Measurements from ENCODE around the gene POLR3GL. TPM values are rescaled to one million over a fixed set of nuclear protein-coding genes. Genes with fewer than 3 reads are reported as not detected.
A peak's percentile ranks its signal among the peaks of the same experiment; 100 is the strongest.

The POLR3GL gene
- total RNA-seq, 6 donors from 2014 or later, result 18.7 to 25.7 (median 22.5) TPM

DNA sequence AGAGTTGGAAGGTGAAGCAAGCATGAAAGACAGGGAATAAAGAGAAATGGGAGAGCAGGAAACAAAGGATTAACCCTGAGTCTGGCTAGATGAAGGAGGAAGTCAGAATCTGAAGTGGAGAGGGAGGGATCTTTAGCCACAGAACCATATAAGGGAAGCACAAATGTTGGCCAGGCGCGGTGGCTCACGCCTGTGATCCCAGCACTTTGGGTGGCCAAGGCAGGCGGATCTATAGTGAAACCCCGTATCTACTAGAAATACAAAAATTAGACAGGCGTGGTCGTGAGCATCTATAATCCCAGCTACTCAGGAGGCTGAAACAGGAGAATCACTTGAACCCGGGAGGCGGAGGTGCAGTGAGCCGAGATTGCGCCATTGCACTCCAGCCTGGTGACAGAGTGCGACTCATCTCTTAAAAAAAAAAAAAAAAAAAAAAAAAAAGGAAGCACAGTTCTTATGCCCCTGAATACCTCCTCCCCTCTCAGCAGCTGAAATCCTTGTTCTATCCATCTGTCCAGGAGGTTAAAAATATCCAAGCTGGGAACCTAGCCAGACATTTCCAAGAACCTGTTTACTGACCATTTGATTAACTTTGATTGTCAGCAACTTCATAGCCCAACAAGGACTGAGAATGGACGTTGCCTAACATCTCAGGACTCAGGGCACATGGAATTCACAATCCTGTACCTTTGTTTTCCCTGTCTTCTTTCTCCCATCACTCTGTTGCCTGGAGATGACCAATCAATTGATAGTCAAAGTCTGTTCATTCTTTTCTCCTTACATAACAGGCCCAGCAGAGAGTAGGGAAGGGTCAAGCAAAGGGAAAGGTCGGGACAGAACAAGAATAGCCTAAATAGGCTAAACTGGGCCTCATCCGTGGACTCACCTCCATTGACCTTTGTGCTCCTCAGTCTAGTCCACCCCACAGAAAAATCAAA, 21.3 kb downstream of the POLR3GL start:
- Histone ChIP-seq H3K36me3 (no peaks in the 10 kb centered on the region), H3K9me3 (no peaks in the 10 kb centered on the region), H3K4me1 (peaks cover 59 to 87% (median 69%) of the 10 kb centered on the region in 4 donors), H3K27me3 (no peaks in the 10 kb centered on the region), H3K4me3 (peak overlapping the region in 2 of 4 donors; percentile 32), H3K27ac (peak overlapping the region; percentile 79 to 98 (median 96))
- TF ChIP-seq EP300 (IDR thresholded peaks at IDR 0.05) (peak in 1 of 4 donors; percentile 45), POLR2A (IDR thresholded peaks at IDR 0.05) (peak in 1 of 4 donors; percentile 19), CTCF (IDR thresholded peaks at IDR 0.05) (no peak), POLR2AphosphoS5 (IDR thresholded peaks at IDR 0.05) (peak; percentile 16 to 32)
- DNase-seq (peak; percentile 54 to 71), ATAC-seq (ENCODE audit: low FRiP score in 2 of 2) (peak; percentile 71 to 77)
- WGBS, 2 donors, result 26 to 30% methylated on average over 15 of the region's 15 CpGs

GRCh38 chr1:145986551-145986950, 22.1 kb downstream of the POLR3GL start:
- 93 to 94% methylated on average over 6 of the region's 6 CpGs for WGBS, 2 donors
- peak overlapping the region; percentile 79 to 98 (median 96) for H3K27ac ChIP-seq
- H3K4me1 ChIP-seq, result peaks cover 52 to 87% (median 61%) of the 10 kb centered on the region in 4 donors
- ATAC-seq (ENCODE audit: low FRiP score in 2 of 2) (no peak), DNase-seq (no peak)
- H3K36me3 ChIP-seq, result no peaks in the 10 kb centered on the region
- TF ChIP-seq CTCF (IDR thresholded peaks at IDR 0.05), result no peak
- no peak for TF ChIP-seq POLR2A (IDR thresholded peaks at IDR 0.05)
- H3K27me3 ChIP-seq, result no peaks in the 10 kb centered on the region
- no peaks in the 10 kb centered on the region for H3K9me3 ChIP-seq
- H3K4me3 ChIP-seq, result no peak overlapping the region

GRCh38 chr1:145987926-145988325, 23.4 kb downstream of the POLR3GL start:
- Histone ChIP-seq H3K27me3 (no peaks in the 10 kb centered on the region), H3K9me3 (no peaks in the 10 kb centered on the region), H3K27ac (peak overlapping the region; percentile 55 to 98 (median 82)), H3K4me3 (no peak overlapping the region), H3K36me3 (peaks cover 5 to 13% (median 5%) of the 10 kb centered on the region in 4 donors), H3K4me1 (peaks cover 46 to 82% (median 59%) of the 10 kb centered on the region in 4 donors)
- no peak for ATAC-seq (ENCODE audit: low FRiP score in 2 of 2)
- WGBS, 2 donors, result 95 to 100% methylated on average over 1 of the region's 1 CpG
- TF ChIP-seq POLR2AphosphoS5 (IDR thresholded peaks at IDR 0.05) (no peak), EP300 (IDR thresholded peaks at IDR 0.05) (no peak), CTCF (IDR thresholded peaks at IDR 0.05) (no peak), POLR2A (IDR thresholded peaks at IDR 0.05) (no peak)
- DNase-seq, result no peak

GRCh38 chr1:145988773-145989172, 24.3 kb downstream of the POLR3GL start:
- DNase-seq, result peak in 1 of 2 donors; percentile 53
- no peaks in the 10 kb centered on the region for H3K9me3 ChIP-seq
- ATAC-seq (ENCODE audit: low FRiP score in 2 of 2), result no peak
- peaks cover 13 to 22% (median 14%) of the 10 kb centered on the region in 4 donors for H3K36me3 ChIP-seq
- H3K4me1 ChIP-seq, result peaks cover 41 to 76% (median 52%) of the 10 kb centered on the region in 4 donors
- H3K27me3 ChIP-seq, result no peaks in the 10 kb centered on the region
- 41 to 53% methylated on average over 5 of the region's 5 CpGs for WGBS, 2 donors
- H3K4me3 ChIP-seq, result no peak overlapping the region
- peak in 1 of 2 donors; percentile 30 for TF ChIP-seq POLR2AphosphoS5 (IDR thresholded peaks at IDR 0.05)
- TF ChIP-seq EP300 (IDR thresholded peaks at IDR 0.05), result no peak
- TF ChIP-seq POLR2A (IDR thresholded peaks at IDR 0.05), result peak in 1 of 4 donors; percentile 18
- H3K27ac ChIP-seq, result peak overlapping the region; percentile 55 to 98 (median 82)

DNA sequence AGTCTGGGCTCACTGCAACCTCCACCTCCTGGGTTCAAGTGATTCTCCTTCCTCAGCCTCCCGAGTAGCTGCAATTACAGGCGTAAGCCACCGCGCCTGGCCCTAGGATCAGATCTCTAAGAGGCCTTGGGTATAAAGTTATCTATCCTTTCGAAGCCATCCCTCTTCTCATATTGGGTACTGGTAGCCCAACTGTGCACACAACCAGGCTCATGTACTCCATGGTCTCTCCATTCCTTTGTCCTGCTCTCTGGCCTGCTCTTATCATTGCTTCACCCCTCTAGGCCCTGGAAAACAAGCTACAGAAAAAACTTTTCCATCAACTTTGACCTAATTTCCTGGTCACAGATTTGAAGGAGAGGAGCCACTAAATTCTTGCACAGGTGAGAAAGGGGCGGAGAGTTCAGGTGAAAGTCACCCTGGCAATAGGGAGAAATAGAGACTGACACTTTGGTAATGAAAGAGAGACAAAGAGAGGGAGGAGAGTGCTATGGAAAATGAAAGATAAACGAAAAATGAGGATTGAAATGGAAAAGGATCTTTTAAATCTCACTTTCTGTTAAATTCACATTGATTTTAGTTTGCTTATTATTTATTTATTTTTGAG, 25.9 kb downstream of the POLR3GL start:
- peak in 1 of 2 donors; percentile 53 for DNase-seq
- Histone ChIP-seq H3K9me3 (no peaks in the 10 kb centered on the region), H3K27ac (peak overlapping the region; percentile 93 to 96 (median 96)), H3K4me1 (peaks cover 27 to 60% (median 38%) of the 10 kb centered on the region in 4 donors), H3K36me3 (peaks cover 26 to 38% (median 30%) of the 10 kb centered on the region in 4 donors), H3K4me3 (no peak overlapping the region), H3K27me3 (no peaks in the 10 kb centered on the region)
- ATAC-seq (ENCODE audit: low FRiP score in 2 of 2), result peak in 1 of 2 donors; percentile 20
- WGBS, 2 donors, result 64 to 81% methylated on average over 7 of the region's 7 CpGs
- TF ChIP-seq EP300 (IDR thresholded peaks at IDR 0.05) (no peak), POLR2AphosphoS5 (IDR thresholded peaks at IDR 0.05) (peak; percentile 44 to 85), POLR2A (IDR thresholded peaks at IDR 0.05) (peak in 1 of 4 donors; percentile 63), CTCF (IDR thresholded peaks at IDR 0.05) (no peak)

Measured in upper lobe of left lung (tissue), 6 donors.